ENCODE data around the gene TPST1.
A peak's percentile ranks its signal among the peaks of the same experiment; 100 is the strongest.

Gene TPST1

GRCh38 chr7:66186991-66187390, 18.1 kb upstream of the TPST1 start:
- H3K27ac ChIP-seq (ENCODE audit: insufficient read depth, low read depth, low read length, poor library complexity, severe bottlenecking): no peak overlapping the region
- WGBS, 2 experiments: 87 to 95% methylated on average over 4 of the region's 4 CpGs

DNA sequence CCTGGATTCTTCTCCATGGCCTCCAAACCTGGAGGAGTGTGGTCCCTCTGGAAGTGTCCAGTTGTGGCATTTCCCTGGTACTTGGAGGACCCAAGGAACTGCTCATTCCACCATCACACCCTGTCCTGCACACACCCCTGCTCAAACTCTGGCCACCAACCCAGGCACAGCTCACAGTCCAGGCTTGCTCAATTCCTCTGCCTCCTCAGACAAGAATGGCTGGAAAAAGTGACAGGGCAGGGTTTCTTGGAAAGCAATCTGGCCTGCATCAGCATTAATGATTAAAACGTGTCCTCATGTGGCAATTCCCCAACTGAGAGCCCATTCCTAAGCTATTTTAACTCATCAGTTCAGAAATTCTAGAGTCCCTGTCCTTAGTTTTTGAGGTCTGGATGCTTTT, 17.2 kb upstream of the TPST1 start:
- Histone ChIP-seq H3K27me3 (ENCODE audit: control insufficient read depth, insufficient read depth, low read length, poor library complexity, severe bottlenecking) (no peaks in the 10 kb centered on the region), H3K4me3 (ENCODE audit: insufficient read depth, low read depth, low read length) (no peak overlapping the region), H3K4me1 (ENCODE audit: control insufficient read depth, insufficient read depth, low read length) (no peaks in the 10 kb centered on the region), H3K27ac (ENCODE audit: insufficient read depth, low read depth, low read length, poor library complexity, severe bottlenecking) (no peak overlapping the region), H3K9me3 (ENCODE audit: control insufficient read depth, low read length) (no peaks in the 10 kb centered on the region), H3K36me3 (ENCODE audit: control insufficient read depth, insufficient read depth, low read length) (no peaks in the 10 kb centered on the region)
- 67 to 86% methylated on average over 1 of the region's 1 CpG for WGBS, 2 experiments

More at GRCh38 chr7:66186991-66187390, 18.1 kb upstream of the TPST1 start:
- no peaks in the 10 kb centered on the region for H3K27me3 ChIP-seq (ENCODE audit: control insufficient read depth, insufficient read depth, low read length, poor library complexity, severe bottlenecking)
- no peaks in the 10 kb centered on the region for H3K36me3 ChIP-seq (ENCODE audit: control insufficient read depth, insufficient read depth, low read length)
- H3K4me3 ChIP-seq (ENCODE audit: insufficient read depth, low read depth, low read length): no peak overlapping the region
- no peaks in the 10 kb centered on the region for H3K9me3 ChIP-seq (ENCODE audit: control insufficient read depth, low read length)
- H3K4me1 ChIP-seq (ENCODE audit: control insufficient read depth, insufficient read depth, low read length): no peaks in the 10 kb centered on the region

DNA sequence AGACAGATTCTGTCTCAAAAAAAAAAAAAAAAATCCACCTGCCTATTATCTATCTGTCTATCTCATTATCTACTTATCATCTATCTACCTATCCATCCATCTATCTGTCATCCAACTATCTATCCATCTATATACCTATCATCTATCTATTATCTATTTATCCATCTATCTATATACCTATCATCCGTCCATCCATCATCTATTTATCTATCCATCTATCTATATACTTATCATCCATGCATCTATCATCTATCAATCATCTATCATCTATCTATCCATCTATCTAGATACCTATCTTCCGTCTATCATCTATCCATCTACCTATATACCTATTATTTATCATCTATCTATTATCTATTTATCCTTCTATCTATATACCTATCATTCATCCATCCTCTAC, 16.5 kb upstream of the TPST1 start:
- Histone ChIP-seq H3K27ac (ENCODE audit: insufficient read depth, low read depth, low read length, poor library complexity, severe bottlenecking) (no peak overlapping the region), H3K36me3 (ENCODE audit: control insufficient read depth, insufficient read depth, low read length) (no peaks in the 10 kb centered on the region), H3K9me3 (ENCODE audit: control insufficient read depth, low read length) (no peaks in the 10 kb centered on the region), H3K4me3 (ENCODE audit: insufficient read depth, low read depth, low read length) (no peak overlapping the region), H3K4me1 (ENCODE audit: control insufficient read depth, insufficient read depth, low read length) (no peaks in the 10 kb centered on the region), H3K27me3 (ENCODE audit: control insufficient read depth, insufficient read depth, low read length, poor library complexity, severe bottlenecking) (no peaks in the 10 kb centered on the region)
- 90 to 91% methylated on average over 2 of the region's 2 CpGs for WGBS, 2 experiments

- Histone ChIP-seq H3K36me3 (ENCODE audit: control insufficient read depth, insufficient read depth, low read length) (no peaks in the 10 kb centered on the region), H3K9me3 (ENCODE audit: control insufficient read depth, low read length) (no peaks in the 10 kb centered on the region), H3K4me3 (ENCODE audit: insufficient read depth, low read depth, low read length) (no peak overlapping the region), H3K27ac (ENCODE audit: insufficient read depth, low read depth, low read length, poor library complexity, severe bottlenecking) (no peak overlapping the region), H3K4me1 (ENCODE audit: control insufficient read depth, insufficient read depth, low read length) (no peaks in the 10 kb centered on the region), H3K27me3 (ENCODE audit: control insufficient read depth, insufficient read depth, low read length, poor library complexity, severe bottlenecking) (no peaks in the 10 kb centered on the region)
- 88 to 91% methylated on average over 7 of the region's 7 CpGs for WGBS, 2 experiments
These were observed 15.2 kb upstream of the TPST1 start for GRCh38 chr7:66189695-66190503.

DNA sequence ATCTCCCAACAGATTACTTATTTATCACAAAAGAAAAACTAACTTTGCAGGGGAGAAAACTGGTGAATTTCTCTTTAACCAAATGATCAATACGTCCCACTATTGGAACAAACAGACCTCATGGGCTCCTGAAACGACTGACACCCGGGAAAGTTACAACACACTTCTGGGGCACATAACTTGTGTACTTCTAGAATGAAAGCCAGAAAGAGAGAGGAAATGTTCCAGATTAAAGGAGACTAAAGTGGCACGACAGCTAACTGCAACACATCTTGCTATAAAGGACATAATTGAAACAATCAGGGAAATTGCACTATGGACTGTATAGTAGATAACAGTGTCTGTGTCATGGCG, 14.7 kb upstream of the TPST1 start:
- no peaks in the 10 kb centered on the region for H3K27me3 ChIP-seq (ENCODE audit: control insufficient read depth, insufficient read depth, low read length, poor library complexity, severe bottlenecking)
- no peak overlapping the region for H3K4me3 ChIP-seq (ENCODE audit: insufficient read depth, low read depth, low read length)
- no peaks in the 10 kb centered on the region for H3K36me3 ChIP-seq (ENCODE audit: control insufficient read depth, insufficient read depth, low read length)
- H3K9me3 ChIP-seq (ENCODE audit: control insufficient read depth, low read length): no peaks in the 10 kb centered on the region
- WGBS, 2 experiments: 93 to 96% methylated on average over 5 of the region's 5 CpGs
- H3K4me1 ChIP-seq (ENCODE audit: control insufficient read depth, insufficient read depth, low read length): no peaks in the 10 kb centered on the region
- H3K27ac ChIP-seq (ENCODE audit: insufficient read depth, low read depth, low read length, poor library complexity, severe bottlenecking): no peak overlapping the region

GRCh38 chr7:66193146-66193725, 11.9 kb upstream of the TPST1 start:
- Histone ChIP-seq H3K9me3 (ENCODE audit: control insufficient read depth, low read length) (no peaks in the 10 kb centered on the region), H3K4me3 (ENCODE audit: insufficient read depth, low read depth, low read length) (no peak overlapping the region), H3K27ac (ENCODE audit: insufficient read depth, low read depth, low read length, poor library complexity, severe bottlenecking) (no peak overlapping the region), H3K27me3 (ENCODE audit: control insufficient read depth, insufficient read depth, low read length, poor library complexity, severe bottlenecking) (no peaks in the 10 kb centered on the region), H3K4me1 (ENCODE audit: control insufficient read depth, insufficient read depth, low read length) (no peaks in the 10 kb centered on the region), H3K36me3 (ENCODE audit: control insufficient read depth, insufficient read depth, low read length) (no peaks in the 10 kb centered on the region)
- 83 to 89% methylated on average over 5 to 6 of the region's 6 CpGs for WGBS, 2 experiments

GRCh38 chr7:66198469-66198868, 6.7 kb upstream of the TPST1 start:
- Histone ChIP-seq H3K4me3 (ENCODE audit: insufficient read depth, low read depth, low read length) (no peak overlapping the region), H3K36me3 (ENCODE audit: control insufficient read depth, insufficient read depth, low read length) (no peaks in the 10 kb centered on the region), H3K9me3 (ENCODE audit: control insufficient read depth, low read length) (no peaks in the 10 kb centered on the region), H3K27me3 (ENCODE audit: control insufficient read depth, insufficient read depth, low read length, poor library complexity, severe bottlenecking) (no peaks in the 10 kb centered on the region), H3K27ac (ENCODE audit: insufficient read depth, low read depth, low read length, poor library complexity, severe bottlenecking) (no peak overlapping the region), H3K4me1 (ENCODE audit: control insufficient read depth, insufficient read depth, low read length) (no peaks in the 10 kb centered on the region)
- 91 to 94% methylated on average over 2 of the region's 2 CpGs for WGBS, 2 experiments

- Histone ChIP-seq H3K27ac (ENCODE audit: insufficient read depth, low read depth, low read length, poor library complexity, severe bottlenecking) (no peak overlapping the region), H3K36me3 (ENCODE audit: control insufficient read depth, insufficient read depth, low read length) (no peaks in the 10 kb centered on the region), H3K27me3 (ENCODE audit: control insufficient read depth, insufficient read depth, low read length, poor library complexity, severe bottlenecking) (peaks cover 2% of the 10 kb centered on the region), H3K4me1 (ENCODE audit: control insufficient read depth, insufficient read depth, low read length) (no peaks in the 10 kb centered on the region), H3K9me3 (ENCODE audit: control insufficient read depth, low read length) (no peaks in the 10 kb centered on the region), H3K4me3 (ENCODE audit: insufficient read depth, low read depth, low read length) (no peak overlapping the region)
- 88 to 90% methylated on average over 4 of the region's 4 CpGs for WGBS, 2 experiments
These were observed 6.2 kb upstream of the TPST1 start for GRCh38 chr7:66198956-66199355.

DNA sequence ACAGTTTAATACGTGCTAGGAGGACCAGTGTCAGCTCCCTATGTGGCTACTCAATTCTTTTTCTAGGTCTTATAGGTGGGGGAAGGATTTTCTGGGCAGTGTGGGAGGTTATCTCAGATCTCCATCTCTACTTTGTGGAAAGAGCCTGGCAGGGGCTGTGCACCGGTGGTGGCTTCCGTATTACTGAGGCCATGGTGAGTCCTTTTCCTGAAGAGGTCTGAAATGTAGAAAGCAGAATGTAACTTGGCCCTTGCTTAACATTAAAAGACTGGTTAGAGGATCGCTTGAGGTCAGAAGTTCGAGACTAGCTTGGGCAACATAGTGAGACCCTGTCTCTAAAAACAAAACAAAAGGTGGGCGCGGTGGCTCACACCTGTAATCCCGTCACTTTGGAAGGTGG, 2.7 kb upstream of the TPST1 start:
- Histone ChIP-seq H3K4me3 (ENCODE audit: insufficient read depth, low read depth, low read length) (no peak overlapping the region), H3K4me1 (ENCODE audit: control insufficient read depth, insufficient read depth, low read length) (peaks cover 6% of the 10 kb centered on the region), H3K36me3 (ENCODE audit: control insufficient read depth, insufficient read depth, low read length) (no peaks in the 10 kb centered on the region), H3K27ac (ENCODE audit: insufficient read depth, low read depth, low read length, poor library complexity, severe bottlenecking) (no peak overlapping the region), H3K9me3 (ENCODE audit: control insufficient read depth, low read length) (no peaks in the 10 kb centered on the region), H3K27me3 (ENCODE audit: control insufficient read depth, insufficient read depth, low read length, poor library complexity, severe bottlenecking) (peaks cover 5% of the 10 kb centered on the region)
- WGBS, 2 experiments: 86 to 91% methylated on average over 8 of the region's 8 CpGs

- Histone ChIP-seq H3K27me3 (ENCODE audit: control insufficient read depth, insufficient read depth, low read length, poor library complexity, severe bottlenecking) (peaks cover 5% of the 10 kb centered on the region), H3K36me3 (ENCODE audit: control insufficient read depth, insufficient read depth, low read length) (no peaks in the 10 kb centered on the region), H3K27ac (ENCODE audit: insufficient read depth, low read depth, low read length, poor library complexity, severe bottlenecking) (peak overlapping the region; percentile 81), H3K9me3 (ENCODE audit: control insufficient read depth, low read length) (no peaks in the 10 kb centered on the region), H3K4me3 (ENCODE audit: insufficient read depth, low read depth, low read length) (peak overlapping the region; percentile 94), H3K4me1 (ENCODE audit: control insufficient read depth, insufficient read depth, low read length) (peaks cover 6% of the 10 kb centered on the region)
- WGBS, 2 experiments: 1% methylated on average over 22 of the region's 22 CpGs
These were observed 582 bp downstream of the TPST1 start for GRCh38 chr7:66205741-66206090.

All from ectodermal cell (in vitro differentiated cells).